HG02840 (cell line): ENCODE measurements around the gene CFLAR.
"Not testable (repeated sequence)": the region's sequence is repeated elsewhere in the genome, so short reads cannot be mapped to it uniquely, and the experiment has no call there.

Source experiments
- ATAC-seq: cut with Tn5 transposase; IDR thresholded peaks from one replicate; pipeline ENCODE4 v1.9.1; 2021; ENCODE audit warnings: mild to moderate bottlenecking, moderate library complexity, moderate number of reproducible peaks; ENCODE audit not compliant: unreplicated experiment, low FRiP score

CFLAR gene

GRCh38 chr2:201144101-201145051 is 28.4 kb downstream of the CFLAR start:
- no peak for ATAC-seq

GRCh38 chr2:201148434-201148990 is 32.5 kb downstream of the CFLAR start:
- no peak for ATAC-seq

- no peak for ATAC-seq
These were observed 33.3 kb downstream of the CFLAR start for GRCh38 chr2:201149064-201149820.

GRCh38 chr2:201149821-201150165 is 33.8 kb downstream of the CFLAR start:
- not testable (repeated sequence) for ATAC-seq

GRCh38 chr2:201150454-201151020 is 34.6 kb downstream of the CFLAR start:
- ATAC-seq: no peak

- ATAC-seq: no peak
These were observed 35.4 kb downstream of the CFLAR start for GRCh38 chr2:201151127-201151981.

- ATAC-seq: no peak
These were observed 36.6 kb downstream of the CFLAR start for GRCh38 chr2:201152517-201152916.

GRCh38 chr2:201152999-201153815 is 37.2 kb downstream of the CFLAR start:
- no peak for ATAC-seq

GRCh38 chr2:201154615-201155399 is 38.8 kb downstream of the CFLAR start:
- no peak for ATAC-seq

- ATAC-seq: no peak
These were observed 40.1 kb downstream of the CFLAR start for GRCh38 chr2:201156036-201156435.

GRCh38 chr2:201156640-201157039 is 40.7 kb downstream of the CFLAR start:
- no peak for ATAC-seq

- ATAC-seq: peak; percentile 7
These were observed 41.7 kb downstream of the CFLAR start for GRCh38 chr2:201157694-201158093.

- peak; percentile 72 for ATAC-seq
These were observed 42.4 kb downstream of the CFLAR start for GRCh38 chr2:201158111-201158929.

- ATAC-seq: no peak
These were observed 48.2 kb downstream of the CFLAR start for GRCh38 chr2:201164166-201164565.

- ATAC-seq: no peak
These were observed 51.6 kb downstream of the CFLAR start for GRCh38 chr2:201167546-201167945.

- not testable (repeated sequence) for ATAC-seq
These were observed 52.5 kb downstream of the CFLAR start for GRCh38 chr2:201168496-201168895.

GRCh38 chr2:201171259-201171814 is 55.4 kb downstream of the CFLAR start:
- no peak for ATAC-seq
